Liver (tissue), 9 donors: ENCODE data around the gene BAHCC1. TPM values are rescaled to one million over a fixed set of nuclear protein-coding genes. Genes with fewer than 3 reads are reported as not detected.

Experiments used
- DNase-seq: peaks from one replicate; pipeline ENCODE4 v3.0.0-alpha.2; 2017; ENCODE audit warnings: low spot score
- H3K27ac ChIP-seq, 2 donors: one replicate each; pipeline ENCODE4 v1.7.0; 2013; ENCODE audit warnings: inconsistent platforms in 2 of 2, low read length in 2 of 2, control low read depth in 1 of 2, low read depth in 1 of 2, mild to moderate bottlenecking in 1 of 2
- H3K27me3 ChIP-seq, 4 donors: one replicate each; pipeline versions ENCODE4 v1.6.1 to v1.7.0; 2013; ENCODE audit warnings: low read length in 3 of 4, inconsistent platforms in 1 of 4, mild to moderate bottlenecking in 1 of 4, moderate library complexity in 1 of 4; ENCODE audit not compliant: control insufficient read depth in 4 of 4, insufficient read depth in 4 of 4
- H3K36me3 ChIP-seq, 4 donors: one replicate each; pipeline versions ENCODE4 v1.6.1 to v1.7.0; 2013; ENCODE audit warnings: low read length in 3 of 4, mild to moderate bottlenecking in 3 of 4, low read depth in 1 of 4, moderate library complexity in 1 of 4; ENCODE audit not compliant: control insufficient read depth in 4 of 4, insufficient read depth in 3 of 4
- H3K4me1 ChIP-seq, 4 donors: one replicate each; pipeline versions ENCODE4 v1.6.1 to v1.7.0; 2013; ENCODE audit warnings: low read length in 3 of 4, mild to moderate bottlenecking in 3 of 4, moderate library complexity in 1 of 4; ENCODE audit not compliant: control insufficient read depth in 4 of 4, insufficient read depth in 4 of 4
- H3K4me3 ChIP-seq, 3 donors: one replicate each; pipeline versions ENCODE4 v1.6.1 to v1.7.0; 2013; ENCODE audit warnings: low read length in 3 of 3, control low read depth in 1 of 3, low read depth in 1 of 3, mild to moderate bottlenecking in 1 of 3
- H3K9ac ChIP-seq, 2 donors: one replicate each; pipeline ENCODE4 v1.7.0; 2013; ENCODE audit warnings: low read length in 2 of 2, mild to moderate bottlenecking in 2 of 2, moderate library complexity in 2 of 2, control low read depth in 1 of 2, low read depth in 1 of 2
- H3K9me3 ChIP-seq, 4 donors: one replicate each; pipeline versions ENCODE4 v1.6.1 to v1.7.0; 2013; ENCODE audit warnings: low read length in 3 of 4; ENCODE audit not compliant: control insufficient read depth in 4 of 4
- EGR1 ChIP-seq, 2 donors: IDR thresholded peaks; 2 replicates each; pipeline ENCODE4 v1.6.1; 2016 to 2018; ENCODE audit warnings: antibody characterized with exemption in 2 of 2, low read depth in 2 of 2
- FOXA1 ChIP-seq: IDR thresholded peaks from 2 replicates; pipeline ENCODE4 v1.6.1; 2016; ENCODE audit warnings: antibody characterized with exemption
- FOXA2 ChIP-seq: IDR thresholded peaks from 2 replicates; pipeline ENCODE4 v1.6.1; 2016; ENCODE audit warnings: antibody characterized with exemption
- GABPA ChIP-seq, 2 donors: IDR thresholded peaks in 1 of 2; conservative IDR thresholded peaks in 1 of 2; 2 replicates each; pipeline ENCODE4 v1.6.1; 2016; ENCODE audit warnings: antibody characterized with exemption in 2 of 2, mild to moderate bottlenecking in 1 of 2, moderate library complexity in 1 of 2
- HNF4A ChIP-seq, 2 donors: conservative IDR thresholded peaks; 2 replicates each; pipeline ENCODE4 v1.6.1; 2016; ENCODE audit warnings: antibody characterized with exemption in 2 of 2, mild to moderate bottlenecking in 2 of 2
- HNF4G ChIP-seq: IDR thresholded peaks from 2 replicates; pipeline ENCODE4 v1.6.1; 2016; ENCODE audit warnings: antibody characterized with exemption
- JUND ChIP-seq, 2 donors: IDR thresholded peaks; 2 replicates each; pipeline ENCODE4 v1.6.1; 2016; ENCODE audit warnings: antibody characterized with exemption in 2 of 2
- MAX ChIP-seq: IDR thresholded peaks from 2 replicates; pipeline ENCODE4 v1.6.1; 2016; ENCODE audit warnings: antibody characterized with exemption
- NR2F2 ChIP-seq: IDR thresholded peaks from 2 replicates; pipeline ENCODE4 v1.6.1; 2016; ENCODE audit warnings: antibody characterized with exemption
- RAD21 ChIP-seq, 2 donors: IDR thresholded peaks; 2 replicates each; pipeline ENCODE4 v1.6.1; 2016; ENCODE audit warnings: antibody characterized with exemption in 2 of 2, mild to moderate bottlenecking in 2 of 2
- RXRA ChIP-seq, 2 donors: IDR thresholded peaks; 2 replicates each; pipeline ENCODE4 v1.6.1; 2017 to 2018; ENCODE audit warnings: antibody characterized with exemption in 2 of 2, mild to moderate bottlenecking in 1 of 2
- SP1 ChIP-seq: IDR thresholded peaks from 2 replicates; pipeline ENCODE4 v1.6.1; 2018; ENCODE audit warnings: antibody characterized with exemption, mild to moderate bottlenecking
- TAF1 ChIP-seq: conservative IDR thresholded peaks from 2 replicates; pipeline ENCODE4 v1.6.1; 2016; ENCODE audit warnings: antibody characterized with exemption, mild to moderate bottlenecking
- YY1 ChIP-seq: IDR thresholded peaks from 2 replicates; pipeline ENCODE4 v1.6.1; 2016; ENCODE audit warnings: antibody characterized with exemption, mild to moderate bottlenecking
- WGBS: extraction: QIAGEN DNeasy Blood & Tissue Kit; methylation state at CpG from one replicate; pipeline ENCODE4 v1.1.7; 2013; 5-methylcytosine and 5-hydroxymethylcytosine counted together
- polyA plus RNA-seq, 2 donors: library from polyadenylated mRNA; stranded (reverse) in 1 of 2; unstranded in 1 of 2; fragments of 200-250 nt in 1 of 2; fragments of >200 nt in 1 of 2; fragmentation: Nextera tagmentation in 1 of 2; extraction: Ambion mirVana in 1 of 2; gene quantifications; one replicate each; pipeline versions ENCODE4 v1.2.1 to v1.2.3, GENCODE V29; 2013 to 2015
- total RNA-seq, 2 donors: library from RNA; depleted of rRNA; stranded (reverse); fragments of >200 nt; gene quantifications; one replicate each; pipeline ENCODE4 v1.2.3, GENCODE V29; 2014
- TF ChIP-seq, protein P1 (sequence below): fragments of 150-350 bp; IDR thresholded peaks from 2 replicates; pipeline ENCODE4 v1.5.1; 2017; ENCODE audit warnings: improper control_type of control experiment, low read depth, low read length; ENCODE audit not compliant: missing input control
- TF ChIP-seq, protein P2 (sequence below): IDR thresholded peaks from 2 replicates; pipeline ENCODE4 v1.6.1; 2016; ENCODE audit warnings: antibody characterized with exemption
- TF ChIP-seq, protein P3 (sequence below): IDR thresholded peaks from 2 replicates; pipeline ENCODE4 v1.6.1; 2016; ENCODE audit warnings: antibody characterized with exemption, mild to moderate bottlenecking
- TF ChIP-seq, protein P4 (sequence below): IDR thresholded peaks from 2 replicates; pipeline ENCODE4 v1.6.1; 2016; ENCODE audit warnings: antibody characterized with exemption
- donor health status: healthy.
- donor health status: healthy.
- donor health status: healthy.
- donor health status: healthy.
- donor health status: healthy.

The BAHCC1 gene
- total and polyA plus RNA-seq, 4 donors = 0.76 to 3.9 (median 2.5) TPM

GRCh38 chr17:81476097-81476496 is 80.8 kb downstream of the BAHCC1 start:
- H3K4me1 ChIP-seq = peaks cover 0 to 2% (median under 1%) of the 10 kb centered on the region in 4 donors
- H3K4me3 ChIP-seq = no peak overlapping the region
- no peak overlapping the region for H3K27ac ChIP-seq
- DNase-seq = no peak
- H3K27me3 ChIP-seq = no peaks in the 10 kb centered on the region
- no peaks in the 10 kb centered on the region for H3K36me3 ChIP-seq
- no peak overlapping the region for H3K9ac ChIP-seq
- TF ChIP-seq HNF4G (no peak), FOXA2 (no peak), NR2F2 (no peak), RAD21 (IDR thresholded peaks at IDR 0.05) (no peak), RXRA (IDR thresholded peaks at IDR 0.05) (no peak), HNF4A (conservative IDR thresholded peaks at IDR 0.05) (no peak), SP1 (no peak), JUND (IDR thresholded peaks at IDR 0.05) (no peak), MAX (no peak), YY1 (no peak), FOXA1 (no peak), TAF1 (no peak), EGR1 (IDR thresholded peaks at IDR 0.05; ENCODE audit: low read depth in 2 of 2) (no peak), GABPA (IDR thresholded peaks at IDR 0.05 in 1 of 2, conservative IDR thresholded peaks at IDR 0.05 in 1 of 2) (no peak)
- TF ChIP-seq, protein P1, sequence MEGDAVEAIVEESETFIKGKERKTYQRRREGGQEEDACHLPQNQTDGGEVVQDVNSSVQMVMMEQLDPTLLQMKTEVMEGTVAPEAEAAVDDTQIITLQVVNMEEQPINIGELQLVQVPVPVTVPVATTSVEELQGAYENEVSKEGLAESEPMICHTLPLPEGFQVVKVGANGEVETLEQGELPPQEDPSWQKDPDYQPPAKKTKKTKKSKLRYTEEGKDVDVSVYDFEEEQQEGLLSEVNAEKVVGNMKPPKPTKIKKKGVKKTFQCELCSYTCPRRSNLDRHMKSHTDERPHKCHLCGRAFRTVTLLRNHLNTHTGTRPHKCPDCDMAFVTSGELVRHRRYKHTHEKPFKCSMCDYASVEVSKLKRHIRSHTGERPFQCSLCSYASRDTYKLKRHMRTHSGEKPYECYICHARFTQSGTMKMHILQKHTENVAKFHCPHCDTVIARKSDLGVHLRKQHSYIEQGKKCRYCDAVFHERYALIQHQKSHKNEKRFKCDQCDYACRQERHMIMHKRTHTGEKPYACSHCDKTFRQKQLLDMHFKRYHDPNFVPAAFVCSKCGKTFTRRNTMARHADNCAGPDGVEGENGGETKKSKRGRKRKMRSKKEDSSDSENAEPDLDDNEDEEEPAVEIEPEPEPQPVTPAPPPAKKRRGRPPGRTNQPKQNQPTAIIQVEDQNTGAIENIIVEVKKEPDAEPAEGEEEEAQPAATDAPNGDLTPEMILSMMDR = no peak
- TF ChIP-seq, protein P2, sequence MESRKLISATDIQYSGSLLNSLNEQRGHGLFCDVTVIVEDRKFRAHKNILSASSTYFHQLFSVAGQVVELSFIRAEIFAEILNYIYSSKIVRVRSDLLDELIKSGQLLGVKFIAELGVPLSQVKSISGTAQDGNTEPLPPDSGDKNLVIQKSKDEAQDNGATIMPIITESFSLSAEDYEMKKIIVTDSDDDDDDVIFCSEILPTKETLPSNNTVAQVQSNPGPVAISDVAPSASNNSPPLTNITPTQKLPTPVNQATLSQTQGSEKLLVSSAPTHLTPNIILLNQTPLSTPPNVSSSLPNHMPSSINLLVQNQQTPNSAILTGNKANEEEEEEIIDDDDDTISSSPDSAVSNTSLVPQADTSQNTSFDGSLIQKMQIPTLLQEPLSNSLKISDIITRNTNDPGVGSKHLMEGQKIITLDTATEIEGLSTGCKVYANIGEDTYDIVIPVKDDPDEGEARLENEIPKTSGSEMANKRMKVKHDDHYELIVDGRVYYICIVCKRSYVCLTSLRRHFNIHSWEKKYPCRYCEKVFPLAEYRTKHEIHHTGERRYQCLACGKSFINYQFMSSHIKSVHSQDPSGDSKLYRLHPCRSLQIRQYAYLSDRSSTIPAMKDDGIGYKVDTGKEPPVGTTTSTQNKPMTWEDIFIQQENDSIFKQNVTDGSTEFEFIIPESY = no peak
- TF ChIP-seq, protein P3, sequence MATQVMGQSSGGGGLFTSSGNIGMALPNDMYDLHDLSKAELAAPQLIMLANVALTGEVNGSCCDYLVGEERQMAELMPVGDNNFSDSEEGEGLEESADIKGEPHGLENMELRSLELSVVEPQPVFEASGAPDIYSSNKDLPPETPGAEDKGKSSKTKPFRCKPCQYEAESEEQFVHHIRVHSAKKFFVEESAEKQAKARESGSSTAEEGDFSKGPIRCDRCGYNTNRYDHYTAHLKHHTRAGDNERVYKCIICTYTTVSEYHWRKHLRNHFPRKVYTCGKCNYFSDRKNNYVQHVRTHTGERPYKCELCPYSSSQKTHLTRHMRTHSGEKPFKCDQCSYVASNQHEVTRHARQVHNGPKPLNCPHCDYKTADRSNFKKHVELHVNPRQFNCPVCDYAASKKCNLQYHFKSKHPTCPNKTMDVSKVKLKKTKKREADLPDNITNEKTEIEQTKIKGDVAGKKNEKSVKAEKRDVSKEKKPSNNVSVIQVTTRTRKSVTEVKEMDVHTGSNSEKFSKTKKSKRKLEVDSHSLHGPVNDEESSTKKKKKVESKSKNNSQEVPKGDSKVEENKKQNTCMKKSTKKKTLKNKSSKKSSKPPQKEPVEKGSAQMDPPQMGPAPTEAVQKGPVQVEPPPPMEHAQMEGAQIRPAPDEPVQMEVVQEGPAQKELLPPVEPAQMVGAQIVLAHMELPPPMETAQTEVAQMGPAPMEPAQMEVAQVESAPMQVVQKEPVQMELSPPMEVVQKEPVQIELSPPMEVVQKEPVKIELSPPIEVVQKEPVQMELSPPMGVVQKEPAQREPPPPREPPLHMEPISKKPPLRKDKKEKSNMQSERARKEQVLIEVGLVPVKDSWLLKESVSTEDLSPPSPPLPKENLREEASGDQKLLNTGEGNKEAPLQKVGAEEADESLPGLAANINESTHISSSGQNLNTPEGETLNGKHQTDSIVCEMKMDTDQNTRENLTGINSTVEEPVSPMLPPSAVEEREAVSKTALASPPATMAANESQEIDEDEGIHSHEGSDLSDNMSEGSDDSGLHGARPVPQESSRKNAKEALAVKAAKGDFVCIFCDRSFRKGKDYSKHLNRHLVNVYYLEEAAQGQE = no peak
- TF ChIP-seq, protein P4, sequence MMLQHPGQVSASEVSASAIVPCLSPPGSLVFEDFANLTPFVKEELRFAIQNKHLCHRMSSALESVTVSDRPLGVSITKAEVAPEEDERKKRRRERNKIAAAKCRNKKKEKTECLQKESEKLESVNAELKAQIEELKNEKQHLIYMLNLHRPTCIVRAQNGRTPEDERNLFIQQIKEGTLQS = no peak
- no peaks in the 10 kb centered on the region for H3K9me3 ChIP-seq
- WGBS = 90% methylated on average over 7 of the region's 7 CpGs
